Measurements from ENCODE around the gene CHST5. TPM values are rescaled to one million over a fixed set of nuclear protein-coding genes. Genes with fewer than 3 reads are reported as not detected.

The CHST5 gene
- polyA plus RNA-seq, 3 donors = not detected

GRCh38 chr16:75497558-75497957 lies 38.4 kb downstream of the CHST5 start:
- no peak overlapping the region for H3K9ac ChIP-seq (ENCODE audit: insufficient read depth, low read length, poor library complexity, severe bottlenecking)
- no peak overlapping the region for H3K27ac Mint-ChIP-seq
- H3K27me3 Mint-ChIP-seq (ENCODE audit: low read depth in 3 of 3) = peaks cover 27 to 51% (median 46%) of the 10 kb centered on the region in 3 donors
- H3K4me3 Mint-ChIP-seq = no peak overlapping the region
- no peak overlapping the region for H3K4me3 ChIP-seq (replicated peaks in 1 of 3; ENCODE audit: low read depth in 2 of 3, low read length in 3 of 3)
- DNase-seq = no peak
- H3K4me2 ChIP-seq (replicated peaks; ENCODE audit: extremely low read depth, low read length, poor library complexity, severe bottlenecking) = no peak overlapping the region
- H3K4me1 ChIP-seq (ENCODE audit: control insufficient read depth in 1 of 2, insufficient read depth in 2 of 2, low read length in 2 of 2) = peaks cover 5 to 10% of the 10 kb centered on the region in 2 donors
- H4K20me1 ChIP-seq (ENCODE audit: insufficient read depth, low read length) = no peaks in the 10 kb centered on the region
- peaks cover 0 to 6% of the 10 kb centered on the region in 2 donors for H3K9me3 ChIP-seq (replicated peaks in 1 of 2; ENCODE audit: control insufficient read depth in 1 of 2, insufficient read depth in 1 of 2, low read length in 2 of 2)
- WGBS (ENCODE audit: insufficient coverage) = 100% methylated on average over 3 of the region's 4 CpGs
- H2AFZ ChIP-seq (ENCODE audit: insufficient read depth, low read depth, low read length, poor library complexity, severe bottlenecking) = no peak overlapping the region
- H3K4me1 Mint-ChIP-seq = peaks cover 7% of the 10 kb centered on the region
- no peaks in the 10 kb centered on the region for H3K36me3 ChIP-seq (replicated peaks in 1 of 2; ENCODE audit: control insufficient read depth in 1 of 2, insufficient read depth in 2 of 2, low read length in 2 of 2)
- H3K79me2 ChIP-seq (ENCODE audit: insufficient read depth, low read length) = no peaks in the 10 kb centered on the region
- no peak overlapping the region for H3K27ac ChIP-seq (ENCODE audit: low read depth in 1 of 2, low read length in 2 of 2)
- H3K36me3 Mint-ChIP-seq = peaks cover 2 to 5% of the 10 kb centered on the region in 2 donors
- no peak for TF ChIP-seq CTCF (IDR thresholded peaks at IDR 0.05)
- intact Hi-C loops (cut with micrococcal nuclease) = no loop called here
- peaks cover 0 to 3% (median 0%) of the 10 kb centered on the region in 7 donors for H3K9me3 Mint-ChIP-seq
- peaks cover 11 to 33% of the 10 kb centered on the region in 2 donors for H3K27me3 ChIP-seq (ENCODE audit: control insufficient read depth in 2 of 2, insufficient read depth in 2 of 2, low read length in 2 of 2)

GRCh38 chr16:75495076-75495674 lies 40.7 kb downstream of the CHST5 start, which contains the start of gene CHST6:
Gene CHST6, minus strand, starts transcription at chr16:75495441. Its CDS starts 15,613 bp downstream, at chr16:75479828.
- H3K27ac Mint-ChIP-seq = no peak within 1 kb of the TSS
- Histone ChIP-seq H3K9ac (ENCODE audit: insufficient read depth, low read length, poor library complexity, severe bottlenecking) (no peak within 1 kb of the TSS), H3K27ac (ENCODE audit: low read depth in 1 of 2, low read length in 2 of 2) (no peak within 1 kb of the TSS), H3K27me3 (ENCODE audit: control insufficient read depth in 2 of 2, insufficient read depth in 2 of 2, low read length in 2 of 2) (peaks cover 11 to 33% of the 10 kb centered on the region in 2 donors), H3K4me1 (ENCODE audit: control insufficient read depth in 1 of 2, insufficient read depth in 2 of 2, low read length in 2 of 2) (peaks cover 5 to 10% of the 10 kb centered on the region in 2 donors), H4K20me1 (ENCODE audit: insufficient read depth, low read length) (no peaks in the 10 kb centered on the region), H3K4me3 (replicated peaks in 1 of 3; ENCODE audit: low read depth in 2 of 3, low read length in 3 of 3) (peak within 1 kb of the TSS in 1 of 3 experiments; percentile 53), H3K9me3 (replicated peaks in 1 of 2; ENCODE audit: control insufficient read depth in 1 of 2, insufficient read depth in 1 of 2, low read length in 2 of 2) (peaks cover 0 to 6% of the 10 kb centered on the region in 2 donors), H3K79me2 (ENCODE audit: insufficient read depth, low read length) (no peaks in the 10 kb centered on the region), H3K36me3 (replicated peaks in 1 of 2; ENCODE audit: control insufficient read depth in 1 of 2, insufficient read depth in 2 of 2, low read length in 2 of 2) (no peaks in the 10 kb centered on the region), H3K4me2 (replicated peaks; ENCODE audit: extremely low read depth, low read length, poor library complexity, severe bottlenecking) (peak within 1 kb of the TSS; percentile 55), H2AFZ (ENCODE audit: insufficient read depth, low read depth, low read length, poor library complexity, severe bottlenecking) (peak within 1 kb of the TSS; percentile 63)
- H3K4me1 Mint-ChIP-seq = peaks cover 7% of the 10 kb centered on the region
- intact Hi-C loops (cut with micrococcal nuclease) = no loop called here
- peaks cover 27 to 49% (median 46%) of the 10 kb centered on the region in 3 donors for H3K27me3 Mint-ChIP-seq (ENCODE audit: low read depth in 3 of 3)
- TF ChIP-seq CTCF (IDR thresholded peaks at IDR 0.05) = no peak
- 2% methylated on average over 35 of the region's 43 CpGs for WGBS (ENCODE audit: insufficient coverage)
- peaks cover 2 to 5% of the 10 kb centered on the region in 2 donors for H3K36me3 Mint-ChIP-seq
- peak within 1 kb of the TSS; percentile 58 to 81 for H3K4me3 Mint-ChIP-seq
- H3K9me3 Mint-ChIP-seq = peaks cover 0 to 3% (median 0%) of the 10 kb centered on the region in 7 donors
- DNase-seq = no peak

Measured in CD14-positive monocyte (primary cell).